GM19324 (cell line): ENCODE results near the gene HS6ST3.

Experiments
- ATAC-seq: cut with Tn5 transposase; IDR thresholded peaks from one replicate; pipeline ENCODE4 v1.9.1; 2021; ENCODE audit warnings: mild to moderate bottlenecking, moderate library complexity; ENCODE audit not compliant: unreplicated experiment, low FRiP score

Gene HS6ST3

GRCh38 chr13:96860882-96861281, 771.0 kb downstream of the HS6ST3 start:
- no peak for ATAC-seq

GRCh38 chr13:96862093-96862492, 772.2 kb downstream of the HS6ST3 start:
- ATAC-seq = no peak

GRCh38 chr13:96862999-96863398, 773.1 kb downstream of the HS6ST3 start:
- ATAC-seq = no peak

- no peak for ATAC-seq
Measured at GRCh38 chr13:96871469-96871868, 781.6 kb downstream of the HS6ST3 start.

- ATAC-seq = no peak
Measured at GRCh38 chr13:96880419-96880818, 790.5 kb downstream of the HS6ST3 start.
